ENCODE data around the gene MED9.

GRCh38 chr17:17506181-17506741, 29.5 kb downstream of the MED9 start:
- TF ChIP-seq POLR2AphosphoS5 (IDR thresholded peaks at IDR 0.05; ENCODE audit: low read depth, low read length) (no peak), POLR2A (IDR thresholded peaks at IDR 0.05; ENCODE audit: low read depth, low read length) (no peak), TAF1 (IDR thresholded peaks at IDR 0.05; ENCODE audit: low read depth, low read length) (no peak), PAX5 (IDR thresholded peaks at IDR 0.05; ENCODE audit: insufficient read depth, low read length, severe bottlenecking) (no peak), POU2F2 (IDR thresholded peaks at IDR 0.05; ENCODE audit: low read depth, low read length) (no peak), SPI1 (IDR thresholded peaks at IDR 0.05; ENCODE audit: low read depth, low read length) (no peak)
